ENCODE measurements around the gene LRP1B. TPM values are rescaled to one million over a fixed set of nuclear protein-coding genes. Genes with fewer than 3 reads are reported as not detected.

Gene LRP1B
- total RNA-seq, 1 experiment from 2014 or later: 0.08 TPM

- Histone ChIP-seq H3K9me3 (replicated peaks) (no peaks in the 10 kb centered on the region), H3K36me3 (no peaks in the 10 kb centered on the region), H3K27ac (no peak overlapping the region), H3K4me1 (replicated peaks) (no peaks in the 10 kb centered on the region), H3K27me3 (replicated peaks) (no peaks in the 10 kb centered on the region), H3K4me3 (no peak overlapping the region)
- DNase-seq (ENCODE audit: low read depth in 1 of 2, low spot score in 2 of 2): no peak
Measured at GRCh38 chr2:141534666-141535362, 596.0 kb downstream of the LRP1B start.

- no peak overlapping the region for H3K4me3 ChIP-seq
- no peak overlapping the region for H3K27ac ChIP-seq
- H3K4me1 ChIP-seq (replicated peaks): no peaks in the 10 kb centered on the region
- H3K36me3 ChIP-seq: no peaks in the 10 kb centered on the region
- no peaks in the 10 kb centered on the region for H3K9me3 ChIP-seq (replicated peaks)
- DNase-seq (ENCODE audit: low read depth in 1 of 2, low spot score in 2 of 2): no peak
- no peaks in the 10 kb centered on the region for H3K27me3 ChIP-seq (replicated peaks)
Measured at GRCh38 chr2:141529659-141530058, 601.2 kb downstream of the LRP1B start.

GRCh38 chr2:141528990-141529389 lies 601.8 kb downstream of the LRP1B start:
- Histone ChIP-seq H3K36me3 (no peaks in the 10 kb centered on the region), H3K4me3 (no peak overlapping the region), H3K27ac (no peak overlapping the region), H3K27me3 (replicated peaks) (no peaks in the 10 kb centered on the region), H3K4me1 (replicated peaks) (no peaks in the 10 kb centered on the region), H3K9me3 (replicated peaks) (no peaks in the 10 kb centered on the region)
- no peak for DNase-seq (ENCODE audit: low read depth in 1 of 2, low spot score in 2 of 2)

- H3K4me3 ChIP-seq: no peak overlapping the region
- H3K36me3 ChIP-seq: no peaks in the 10 kb centered on the region
- H3K9me3 ChIP-seq (replicated peaks): no peaks in the 10 kb centered on the region
- no peaks in the 10 kb centered on the region for H3K4me1 ChIP-seq (replicated peaks)
- H3K27ac ChIP-seq: no peak overlapping the region
- H3K27me3 ChIP-seq (replicated peaks): no peaks in the 10 kb centered on the region
- DNase-seq (ENCODE audit: low read depth in 1 of 2, low spot score in 2 of 2): no peak
Measured at GRCh38 chr2:141526760-141527159, 604.1 kb downstream of the LRP1B start.

- Histone ChIP-seq H3K4me3 (no peak overlapping the region), H3K9me3 (replicated peaks) (no peaks in the 10 kb centered on the region), H3K27me3 (replicated peaks) (no peaks in the 10 kb centered on the region), H3K36me3 (no peaks in the 10 kb centered on the region), H3K4me1 (replicated peaks) (no peaks in the 10 kb centered on the region), H3K27ac (no peak overlapping the region)
- DNase-seq (ENCODE audit: low read depth in 1 of 2, low spot score in 2 of 2): no peak
Measured at GRCh38 chr2:141524777-141525176, 606.0 kb downstream of the LRP1B start.

- no peaks in the 10 kb centered on the region for H3K27me3 ChIP-seq (replicated peaks)
- no peak overlapping the region for H3K27ac ChIP-seq
- no peak overlapping the region for H3K4me3 ChIP-seq
- H3K4me1 ChIP-seq (replicated peaks): no peaks in the 10 kb centered on the region
- H3K9me3 ChIP-seq (replicated peaks): no peaks in the 10 kb centered on the region
- DNase-seq (ENCODE audit: low read depth in 1 of 2, low spot score in 2 of 2): no peak
- H3K36me3 ChIP-seq: no peaks in the 10 kb centered on the region
Measured at GRCh38 chr2:141523199-141523598, 607.6 kb downstream of the LRP1B start.

- Histone ChIP-seq H3K4me3 (no peak overlapping the region), H3K36me3 (no peaks in the 10 kb centered on the region), H3K27ac (no peak overlapping the region), H3K9me3 (replicated peaks) (no peaks in the 10 kb centered on the region), H3K27me3 (replicated peaks) (no peaks in the 10 kb centered on the region), H3K4me1 (replicated peaks) (no peaks in the 10 kb centered on the region)
- DNase-seq (ENCODE audit: low read depth in 1 of 2, low spot score in 2 of 2): no peak
Measured at GRCh38 chr2:141522702-141523101, 608.1 kb downstream of the LRP1B start.

GRCh38 chr2:141522048-141522447 lies 608.8 kb downstream of the LRP1B start:
- H3K9me3 ChIP-seq (replicated peaks): no peaks in the 10 kb centered on the region
- H3K4me3 ChIP-seq: no peak overlapping the region
- H3K27me3 ChIP-seq (replicated peaks): no peaks in the 10 kb centered on the region
- no peaks in the 10 kb centered on the region for H3K4me1 ChIP-seq (replicated peaks)
- H3K27ac ChIP-seq: no peak overlapping the region
- no peaks in the 10 kb centered on the region for H3K36me3 ChIP-seq
- no peak for DNase-seq (ENCODE audit: low read depth in 1 of 2, low spot score in 2 of 2)

GRCh38 chr2:141519906-141520305 lies 610.9 kb downstream of the LRP1B start:
- H3K36me3 ChIP-seq: no peaks in the 10 kb centered on the region
- H3K4me3 ChIP-seq: no peak overlapping the region
- H3K4me1 ChIP-seq (replicated peaks): no peaks in the 10 kb centered on the region
- no peak for DNase-seq (ENCODE audit: low read depth in 1 of 2, low spot score in 2 of 2)
- H3K27me3 ChIP-seq (replicated peaks): no peaks in the 10 kb centered on the region
- H3K9me3 ChIP-seq (replicated peaks): no peaks in the 10 kb centered on the region
- H3K27ac ChIP-seq: no peak overlapping the region

GRCh38 chr2:141517852-141518421 lies 612.9 kb downstream of the LRP1B start:
- no peak for DNase-seq (ENCODE audit: low read depth in 1 of 2, low spot score in 2 of 2)
- no peaks in the 10 kb centered on the region for H3K36me3 ChIP-seq
- no peaks in the 10 kb centered on the region for H3K9me3 ChIP-seq (replicated peaks)
- no peak overlapping the region for H3K4me3 ChIP-seq
- H3K27me3 ChIP-seq (replicated peaks): no peaks in the 10 kb centered on the region
- no peaks in the 10 kb centered on the region for H3K4me1 ChIP-seq (replicated peaks)
- no peak overlapping the region for H3K27ac ChIP-seq

GRCh38 chr2:141517180-141517851 lies 613.5 kb downstream of the LRP1B start:
- H3K36me3 ChIP-seq: no peaks in the 10 kb centered on the region
- H3K4me3 ChIP-seq: no peak overlapping the region
- DNase-seq (ENCODE audit: low read depth in 1 of 2, low spot score in 2 of 2): no peak
- H3K27me3 ChIP-seq (replicated peaks): no peaks in the 10 kb centered on the region
- H3K4me1 ChIP-seq (replicated peaks): no peaks in the 10 kb centered on the region
- H3K9me3 ChIP-seq (replicated peaks): no peaks in the 10 kb centered on the region
- no peak overlapping the region for H3K27ac ChIP-seq

GRCh38 chr2:141515931-141516330 lies 614.9 kb downstream of the LRP1B start:
- Histone ChIP-seq H3K36me3 (no peaks in the 10 kb centered on the region), H3K4me3 (no peak overlapping the region), H3K27me3 (replicated peaks) (no peaks in the 10 kb centered on the region), H3K27ac (no peak overlapping the region), H3K4me1 (replicated peaks) (no peaks in the 10 kb centered on the region), H3K9me3 (replicated peaks) (no peaks in the 10 kb centered on the region)
- no peak for DNase-seq (ENCODE audit: low read depth in 1 of 2, low spot score in 2 of 2)

- no peaks in the 10 kb centered on the region for H3K4me1 ChIP-seq (replicated peaks)
- no peak overlapping the region for H3K4me3 ChIP-seq
- no peaks in the 10 kb centered on the region for H3K9me3 ChIP-seq (replicated peaks)
- no peak overlapping the region for H3K27ac ChIP-seq
- H3K36me3 ChIP-seq: no peaks in the 10 kb centered on the region
- DNase-seq (ENCODE audit: low read depth in 1 of 2, low spot score in 2 of 2): no peak
- H3K27me3 ChIP-seq (replicated peaks): no peaks in the 10 kb centered on the region
Measured at GRCh38 chr2:141513853-141514252, 617.0 kb downstream of the LRP1B start.

GRCh38 chr2:141508806-141509595 lies 621.8 kb downstream of the LRP1B start:
- no peaks in the 10 kb centered on the region for H3K9me3 ChIP-seq (replicated peaks)
- H3K27ac ChIP-seq: no peak overlapping the region
- H3K27me3 ChIP-seq (replicated peaks): no peaks in the 10 kb centered on the region
- no peak overlapping the region for H3K4me3 ChIP-seq
- no peaks in the 10 kb centered on the region for H3K36me3 ChIP-seq
- no peaks in the 10 kb centered on the region for H3K4me1 ChIP-seq (replicated peaks)
- no peak for DNase-seq (ENCODE audit: low read depth in 1 of 2, low spot score in 2 of 2)
